ENCODE measurements around the gene NGDN. TPM values are rescaled to one million over a fixed set of nuclear protein-coding genes. Genes with fewer than 3 reads are reported as not detected.

The NGDN gene
- total RNA-seq (2012; rRNA removed) (49.8 and 50.0 TPM in 2 replicates), polyA plus RNA-seq (2012; rRNA removed) (43.6 and 48.1 TPM in 2 replicates), Bru-seq, nascent RNA (percentile 79 among the genes with signal in this experiment), BruChase-seq, experiment 1, labeled RNA remaining after a 6-hour chase (percentile 60 among the genes with signal in this experiment), BruChase-seq, experiment 2, labeled RNA remaining after a 2-hour chase (percentile 61 among the genes with signal in this experiment)
- 11.3 and 34.3 TPM in 2 replicates for polyA plus RNA-seq (2012; cell fraction: cytosol; rRNA removed)
- 12.9 and 84.6 TPM in 2 replicates for polyA plus RNA-seq (2012; cell fraction: nucleus; rRNA removed; ENCODE audit: low replicate concordance)
- long read RNA-seq, transcript NGDN-202 (11 exons, 1,143 nt): major isoform, 34 of 52 reads
- long read RNA-seq, partial matches to known transcripts: 8 of 52 reads
- long read RNA-seq, other reads (novel, unspliced or antisense): 7 of 52 reads

GRCh38 chr14:23469127-23469905, at the start of gene NGDN:
Gene NGDN, plus strand, starts transcription at chr14:23469703. Its CDS starts 13 bp downstream, at chr14:23469716.
- H3K9me3 ChIP-seq (ENCODE audit: control insufficient read depth, insufficient read depth, low read length): no peaks in the 10 kb centered on the region
- H2BK20ac ChIP-seq (ENCODE audit: low read depth, low read length): no peak within 1 kb of the TSS
- H3K56ac ChIP-seq (ENCODE audit: extremely low read depth, insufficient read depth, low read length): peak within 1 kb of the TSS; percentile 77
- H2BK120ac ChIP-seq (ENCODE audit: low read depth, low read length): peak within 1 kb of the TSS; percentile 72
- dilution Hi-C loops (cut with HindIII; ENCODE audit: low sequenced_read_pairs, unreplicated experiment): no loop called here
- 6% methylated on average over 20 of the region's 41 CpGs; no CpG with 5 or more reads in 1 of the 2 experiments for WGBS, 2 experiments (ENCODE audit: extremely low coverage in 2 of 2, insufficient read length in 1 of 2)
- POLR2A ChIA-PET (ENCODE audit: unreplicated experiment): interaction anchor here (0.5 to 0.7 kb wide), 2 partner anchors 60 to 109 kb away, joined by 3 read pairs; no protein-coding TSS in a partner anchor
- H3K9me1 ChIP-seq (ENCODE audit: insufficient read depth, low read length): peaks cover 3% of the 10 kb centered on the region; the same call in 1 of the 2 replicates
- H2AK9ac ChIP-seq (replicated peaks; ENCODE audit: low read depth, low read length, poor library complexity): peak within 1 kb of the TSS; percentile 86
- CTCF ChIA-PET: no interaction called here
- peak within 1 kb of the TSS; percentile 57 for H4K91ac ChIP-seq (ENCODE audit: insufficient read depth, low read depth, low read length)
- intact Hi-C loops (cut with micrococcal nuclease): loop anchor here (1.0 kb wide), 1 partner anchor 141 kb away; no protein-coding TSS in a partner anchor
- peak within 1 kb of the TSS; percentile 67 for H3K4me2 ChIP-seq (ENCODE audit: low read depth, low read length)
- peak within 1 kb of the TSS; percentile 95 for H3K14ac ChIP-seq (replicated peaks; ENCODE audit: low read depth, low read length)
- in situ Hi-C loops (cut with MboI; ENCODE audit: low sequenced_read_pairs): loop anchor here (10.0 kb wide), 1 partner anchor 205 kb away; no protein-coding TSS in a partner anchor
- no peaks in the 10 kb centered on the region for H3K4me1 ChIP-seq (ENCODE audit: control insufficient read depth, insufficient read depth, low read length)
- H3K27ac ChIP-seq (ENCODE audit: insufficient read depth, low read length): peak within 1 kb of the TSS; percentile 69
- peak within 1 kb of the TSS; percentile 19 for H3K18ac ChIP-seq (ENCODE audit: low read depth, low read length)
- ATAC-seq (ENCODE audit: low read depth) (peak; percentile 98), DNase-seq (peak; percentile 100)
- H3K9ac ChIP-seq (ENCODE audit: low read depth, low read length): peak within 1 kb of the TSS; percentile 86
- H4K8ac ChIP-seq (ENCODE audit: low read depth in 2 of 2, low read length in 2 of 2): peak within 1 kb of the TSS; percentile 97 to 99
- H3K4me3 ChIP-seq (ENCODE audit: insufficient read depth, low read depth, low read length): peak within 1 kb of the TSS; percentile 81
- H2BK15ac ChIP-seq (ENCODE audit: low read depth, low read length): no peak within 1 kb of the TSS
- peak within 1 kb of the TSS; percentile 93 for H4K5ac ChIP-seq (ENCODE audit: low read depth, low read length)
- peak within 1 kb of the TSS; percentile 51 for H2BK5ac ChIP-seq (ENCODE audit: low read depth, low read length, poor library complexity, severe bottlenecking)
- peak within 1 kb of the TSS; percentile 68; the same call in 1 of the 2 replicates for H2AK5ac ChIP-seq (ENCODE audit: low read depth, low read length)
- H4K20me1 ChIP-seq (ENCODE audit: insufficient read depth, low read length): no peaks in the 10 kb centered on the region
- no TSS peak for BruUV-seq (replicated peaks)
- H3K27me3 ChIP-seq (ENCODE audit: control insufficient read depth, insufficient read depth, low read length): no peaks in the 10 kb centered on the region
- H3K79me1 ChIP-seq (ENCODE audit: low read depth in 1 of 2, low read length in 2 of 2): peaks cover 12 to 19% of the 10 kb centered on the region in 2 experiments
- no peak within 1 kb of the TSS for H3K23ac ChIP-seq (ENCODE audit: low read depth, low read length)
- peak within 1 kb of the TSS; percentile 98 for H2AFZ ChIP-seq (replicated peaks; ENCODE audit: low read length, poor library complexity)
- H3K4ac ChIP-seq (ENCODE audit: low read depth, low read length): peak within 1 kb of the TSS; percentile 88
- peaks cover 3% of the 10 kb centered on the region for H3K36me3 ChIP-seq (ENCODE audit: control insufficient read depth, insufficient read depth, low read length)
- TF ChIP-seq MAZ (IDR thresholded peaks at IDR 0.05; ENCODE audit: borderline replicate concordance, low read depth, low read length) (0 out of 2 replicates have a peak, but pooled peaks have one; percentile 24), ELK1 (IDR thresholded peaks at IDR 0.05; ENCODE audit: borderline replicate concordance, low read depth, low read length) (no peak), FOS (IDR thresholded peaks at IDR 0.05; ENCODE audit: low read depth, low read length) (peak; percentile 71; the same call in 1 of the 2 replicates), RCOR1 (IDR thresholded peaks at IDR 0.05; ENCODE audit: insufficient replicate concordance, low read length) (no peak), CEBPB (IDR thresholded peaks at IDR 0.05; ENCODE audit: low read depth, low read length) (peak; percentile 79), MAFK (IDR thresholded peaks at IDR 0.05; ENCODE audit: low read depth, low read length) (no peak), USF2 (IDR thresholded peaks at IDR 0.05; ENCODE audit: low read depth, low read length) (no peak), MXI1 (IDR thresholded peaks at IDR 0.05; ENCODE audit: borderline replicate concordance, low read depth, low read length) (peak; percentile 35; the same call in 1 of the 2 replicates), NFE2L2 (IDR thresholded peaks at IDR 0.05; ENCODE audit: low read depth, low read length) (no peak), SMC3 (IDR thresholded peaks at IDR 0.05; ENCODE audit: low read depth, low read length) (peak; percentile 31), POLR2A (IDR thresholded peaks at IDR 0.05; ENCODE audit: low read depth, low read length) (peak; percentile 90)

All from IMR-90 (cell line).